Breast epithelium (tissue), 3 donors: Measurements from ENCODE around the gene F12.

Experiments used
- POLR2A ChIP-seq: fragments of 450-650 bp; IDR thresholded peaks from one replicate; pipeline ENCODE4 v1.6.1; 2016; ENCODE audit warnings: antibody characterized with exemption, mild to moderate bottlenecking, moderate library complexity
- TF ChIP-seq, protein P1 (sequence below), 3 donors: fragments of 450-650 bp; IDR thresholded peaks; one replicate each; pipeline ENCODE4 v1.5.1; 2016 to 2017; ENCODE audit warnings: antibody characterized with exemption in 3 of 3, mild to moderate bottlenecking in 3 of 3, moderate library complexity in 3 of 3

DNA sequence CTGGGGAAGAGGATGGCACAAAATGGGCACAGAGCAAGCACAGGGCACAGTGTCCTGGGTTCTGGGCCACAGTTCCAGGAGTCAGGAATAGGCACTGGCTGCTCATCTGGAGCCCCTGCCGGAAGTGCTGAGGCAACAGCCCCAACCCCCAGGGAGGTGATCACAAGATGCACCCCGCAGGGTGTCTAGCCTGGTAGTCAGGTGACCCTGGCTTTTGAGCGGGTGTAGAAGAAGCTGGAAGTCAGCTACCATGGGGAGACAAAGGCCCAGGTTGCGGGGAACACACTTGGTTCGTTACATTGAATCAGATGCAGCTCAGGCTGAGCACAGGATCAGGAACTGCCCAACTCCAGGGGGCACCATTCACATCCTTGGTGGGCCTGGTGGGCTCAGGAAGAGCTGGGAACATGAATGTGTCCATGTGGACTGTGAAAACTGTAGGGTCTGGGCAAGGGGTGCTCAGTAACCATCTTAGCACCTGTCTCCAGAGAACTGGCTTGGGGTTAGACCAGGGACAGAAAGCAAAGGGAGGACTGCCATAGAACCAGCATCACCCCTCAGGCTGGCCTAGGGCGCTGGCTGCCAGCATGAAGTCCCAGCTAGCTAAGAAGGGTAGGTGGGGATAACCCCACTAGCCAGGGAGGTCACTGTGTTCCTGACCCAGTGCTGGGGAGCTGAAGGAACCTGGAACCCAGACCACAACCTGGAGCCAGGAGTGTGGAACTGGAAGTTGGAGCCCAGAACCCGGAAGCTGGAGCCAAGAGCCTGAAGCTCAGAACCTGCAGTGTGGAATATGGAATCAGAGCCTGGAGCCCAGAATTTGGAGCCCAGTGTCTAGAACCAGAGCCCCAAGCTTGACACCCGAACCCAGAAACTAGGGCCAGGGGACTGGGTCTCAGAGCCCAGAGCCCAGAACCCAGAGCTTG is 31.2 kb downstream of the F12 start:
- TF ChIP-seq, protein P1, sequence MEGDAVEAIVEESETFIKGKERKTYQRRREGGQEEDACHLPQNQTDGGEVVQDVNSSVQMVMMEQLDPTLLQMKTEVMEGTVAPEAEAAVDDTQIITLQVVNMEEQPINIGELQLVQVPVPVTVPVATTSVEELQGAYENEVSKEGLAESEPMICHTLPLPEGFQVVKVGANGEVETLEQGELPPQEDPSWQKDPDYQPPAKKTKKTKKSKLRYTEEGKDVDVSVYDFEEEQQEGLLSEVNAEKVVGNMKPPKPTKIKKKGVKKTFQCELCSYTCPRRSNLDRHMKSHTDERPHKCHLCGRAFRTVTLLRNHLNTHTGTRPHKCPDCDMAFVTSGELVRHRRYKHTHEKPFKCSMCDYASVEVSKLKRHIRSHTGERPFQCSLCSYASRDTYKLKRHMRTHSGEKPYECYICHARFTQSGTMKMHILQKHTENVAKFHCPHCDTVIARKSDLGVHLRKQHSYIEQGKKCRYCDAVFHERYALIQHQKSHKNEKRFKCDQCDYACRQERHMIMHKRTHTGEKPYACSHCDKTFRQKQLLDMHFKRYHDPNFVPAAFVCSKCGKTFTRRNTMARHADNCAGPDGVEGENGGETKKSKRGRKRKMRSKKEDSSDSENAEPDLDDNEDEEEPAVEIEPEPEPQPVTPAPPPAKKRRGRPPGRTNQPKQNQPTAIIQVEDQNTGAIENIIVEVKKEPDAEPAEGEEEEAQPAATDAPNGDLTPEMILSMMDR (IDR thresholded peaks at IDR 0.05), result no peak
- TF ChIP-seq POLR2A, result no peak
